Measurements from ENCODE around the gene NID1.

Gene NID1, protein sequence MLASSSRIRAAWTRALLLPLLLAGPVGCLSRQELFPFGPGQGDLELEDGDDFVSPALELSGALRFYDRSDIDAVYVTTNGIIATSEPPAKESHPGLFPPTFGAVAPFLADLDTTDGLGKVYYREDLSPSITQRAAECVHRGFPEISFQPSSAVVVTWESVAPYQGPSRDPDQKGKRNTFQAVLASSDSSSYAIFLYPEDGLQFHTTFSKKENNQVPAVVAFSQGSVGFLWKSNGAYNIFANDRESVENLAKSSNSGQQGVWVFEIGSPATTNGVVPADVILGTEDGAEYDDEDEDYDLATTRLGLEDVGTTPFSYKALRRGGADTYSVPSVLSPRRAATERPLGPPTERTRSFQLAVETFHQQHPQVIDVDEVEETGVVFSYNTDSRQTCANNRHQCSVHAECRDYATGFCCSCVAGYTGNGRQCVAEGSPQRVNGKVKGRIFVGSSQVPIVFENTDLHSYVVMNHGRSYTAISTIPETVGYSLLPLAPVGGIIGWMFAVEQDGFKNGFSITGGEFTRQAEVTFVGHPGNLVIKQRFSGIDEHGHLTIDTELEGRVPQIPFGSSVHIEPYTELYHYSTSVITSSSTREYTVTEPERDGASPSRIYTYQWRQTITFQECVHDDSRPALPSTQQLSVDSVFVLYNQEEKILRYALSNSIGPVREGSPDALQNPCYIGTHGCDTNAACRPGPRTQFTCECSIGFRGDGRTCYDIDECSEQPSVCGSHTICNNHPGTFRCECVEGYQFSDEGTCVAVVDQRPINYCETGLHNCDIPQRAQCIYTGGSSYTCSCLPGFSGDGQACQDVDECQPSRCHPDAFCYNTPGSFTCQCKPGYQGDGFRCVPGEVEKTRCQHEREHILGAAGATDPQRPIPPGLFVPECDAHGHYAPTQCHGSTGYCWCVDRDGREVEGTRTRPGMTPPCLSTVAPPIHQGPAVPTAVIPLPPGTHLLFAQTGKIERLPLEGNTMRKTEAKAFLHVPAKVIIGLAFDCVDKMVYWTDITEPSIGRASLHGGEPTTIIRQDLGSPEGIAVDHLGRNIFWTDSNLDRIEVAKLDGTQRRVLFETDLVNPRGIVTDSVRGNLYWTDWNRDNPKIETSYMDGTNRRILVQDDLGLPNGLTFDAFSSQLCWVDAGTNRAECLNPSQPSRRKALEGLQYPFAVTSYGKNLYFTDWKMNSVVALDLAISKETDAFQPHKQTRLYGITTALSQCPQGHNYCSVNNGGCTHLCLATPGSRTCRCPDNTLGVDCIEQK

DNA sequence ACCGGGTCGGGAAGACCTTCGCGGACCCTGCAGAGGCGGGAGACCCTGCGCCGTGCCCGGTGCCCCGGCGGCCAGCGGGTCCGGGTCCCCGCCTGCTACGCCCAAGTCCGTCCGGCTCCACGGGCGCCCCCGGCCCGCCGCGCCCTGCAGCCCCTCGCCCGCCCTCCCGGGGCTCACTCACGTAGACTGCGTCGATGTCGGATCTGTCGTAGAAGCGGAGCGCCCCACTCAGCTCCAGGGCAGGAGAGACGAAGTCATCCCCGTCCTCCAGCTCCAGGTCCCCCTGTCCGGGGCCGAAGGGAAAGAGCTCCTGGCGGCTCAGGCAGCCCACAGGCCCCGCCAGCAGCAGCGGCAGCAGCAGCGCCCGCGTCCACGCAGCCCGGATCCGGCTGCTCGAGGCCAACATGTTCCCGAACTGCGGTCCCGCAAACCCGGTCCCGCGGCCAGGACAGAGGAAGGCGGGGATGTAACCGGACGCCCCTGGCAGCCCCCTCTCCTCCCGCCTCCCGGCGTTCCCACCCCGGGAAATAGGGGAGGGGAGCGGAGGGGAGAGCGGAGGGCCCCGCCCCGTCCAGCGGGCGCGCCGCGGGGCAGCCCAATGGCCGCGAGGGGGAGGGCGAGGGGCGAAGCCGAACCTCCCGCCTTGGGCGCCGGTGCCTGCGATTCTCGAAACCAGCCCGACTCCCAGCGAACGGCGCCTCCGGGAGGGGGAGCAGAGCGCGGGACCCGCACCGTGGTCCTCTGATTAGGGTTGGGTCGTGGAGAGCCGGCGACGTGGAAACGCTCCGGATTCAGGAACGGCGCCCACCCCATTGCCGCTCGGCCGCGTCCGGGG is at the start of gene NID1:
Gene NID1, minus strand, starts transcription at position 417 of the 835 bp plus-strand sequence. Its CDS starts 11 bp downstream, at position 406.
- H3K4me3 ChIP-seq (ENCODE audit: low read depth, low read length): peak within 1 kb of the TSS; percentile 83
- TF ChIP-seq, protein P1, sequence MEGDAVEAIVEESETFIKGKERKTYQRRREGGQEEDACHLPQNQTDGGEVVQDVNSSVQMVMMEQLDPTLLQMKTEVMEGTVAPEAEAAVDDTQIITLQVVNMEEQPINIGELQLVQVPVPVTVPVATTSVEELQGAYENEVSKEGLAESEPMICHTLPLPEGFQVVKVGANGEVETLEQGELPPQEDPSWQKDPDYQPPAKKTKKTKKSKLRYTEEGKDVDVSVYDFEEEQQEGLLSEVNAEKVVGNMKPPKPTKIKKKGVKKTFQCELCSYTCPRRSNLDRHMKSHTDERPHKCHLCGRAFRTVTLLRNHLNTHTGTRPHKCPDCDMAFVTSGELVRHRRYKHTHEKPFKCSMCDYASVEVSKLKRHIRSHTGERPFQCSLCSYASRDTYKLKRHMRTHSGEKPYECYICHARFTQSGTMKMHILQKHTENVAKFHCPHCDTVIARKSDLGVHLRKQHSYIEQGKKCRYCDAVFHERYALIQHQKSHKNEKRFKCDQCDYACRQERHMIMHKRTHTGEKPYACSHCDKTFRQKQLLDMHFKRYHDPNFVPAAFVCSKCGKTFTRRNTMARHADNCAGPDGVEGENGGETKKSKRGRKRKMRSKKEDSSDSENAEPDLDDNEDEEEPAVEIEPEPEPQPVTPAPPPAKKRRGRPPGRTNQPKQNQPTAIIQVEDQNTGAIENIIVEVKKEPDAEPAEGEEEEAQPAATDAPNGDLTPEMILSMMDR (IDR thresholded peaks at IDR 0.05; ENCODE audit: low read depth, low read length): 0 out of 2 replicates have a peak, but pooled peaks have one; percentile 31

DNA sequence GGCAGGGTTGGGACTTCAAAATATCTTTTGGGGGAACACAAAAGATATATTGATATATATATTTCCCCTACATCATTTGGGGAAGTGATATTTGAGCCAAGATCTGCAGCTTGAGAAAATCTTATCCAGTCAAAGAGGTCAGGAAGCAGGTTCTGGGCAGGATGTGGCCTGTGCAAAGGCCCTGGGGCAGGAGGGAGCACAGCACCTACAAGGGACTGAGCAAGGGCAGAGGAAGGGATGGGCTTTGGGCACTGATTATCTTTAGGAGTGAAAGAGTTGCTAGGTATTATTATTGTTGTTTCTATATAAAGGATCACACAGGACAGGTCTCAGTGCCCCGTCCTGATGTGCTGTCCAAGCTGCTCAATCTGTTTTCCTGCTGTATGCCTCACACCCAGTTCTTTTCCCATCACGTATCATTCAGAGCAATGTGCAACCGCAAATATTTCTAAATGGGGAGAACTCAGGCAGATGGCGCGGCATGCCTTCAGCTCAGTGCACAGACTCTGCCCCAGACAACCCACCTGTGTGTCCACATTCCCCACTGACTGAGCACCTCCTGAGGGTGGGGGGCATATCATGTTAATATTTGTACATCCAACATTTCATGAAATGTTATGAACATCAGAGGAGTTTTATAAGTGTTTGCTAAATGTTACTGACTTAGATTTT is 49.3 kb upstream of the NID1 start:
- TF ChIP-seq, protein P1 (IDR thresholded peaks at IDR 0.05; ENCODE audit: low read depth, low read length): no peak
- H3K4me3 ChIP-seq (ENCODE audit: low read depth, low read length): no peak overlapping the region

DNA sequence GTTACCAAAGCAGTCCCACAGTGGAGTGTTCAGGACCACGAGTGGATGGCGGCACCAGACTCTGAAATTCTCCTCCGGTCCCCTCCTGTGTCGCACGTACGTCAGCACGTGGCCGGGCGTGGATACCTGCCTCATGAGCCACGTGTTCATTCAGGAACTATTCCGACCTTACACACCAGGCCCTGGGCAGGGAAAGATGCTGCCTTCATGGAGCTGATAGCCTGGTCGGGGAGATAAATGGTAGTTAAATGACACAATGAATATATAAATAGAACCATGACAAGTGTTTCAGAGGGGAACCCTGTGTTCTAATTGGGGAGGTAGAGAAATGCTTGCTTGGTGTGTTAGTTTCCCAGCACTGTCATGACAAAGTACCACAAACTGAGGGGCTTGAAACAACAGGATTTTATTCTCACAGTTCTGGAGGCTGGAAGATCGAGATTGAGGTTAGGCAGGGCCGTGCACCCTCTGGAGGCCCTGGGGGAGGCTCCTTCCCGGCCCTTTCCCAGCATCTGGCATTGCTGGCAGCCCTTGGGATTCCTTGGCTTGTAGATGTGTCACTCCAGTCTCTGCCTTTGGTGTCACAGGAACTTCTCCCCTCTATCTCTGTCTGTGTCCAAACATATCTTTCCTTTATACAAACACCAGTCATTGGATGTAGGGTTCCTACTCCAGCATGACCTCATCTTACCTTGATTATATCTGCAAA is 48.6 kb upstream of the NID1 start:
- TF ChIP-seq, protein P1 (IDR thresholded peaks at IDR 0.05; ENCODE audit: low read depth, low read length): no peak
- H3K4me3 ChIP-seq (ENCODE audit: low read depth, low read length): no peak overlapping the region

DNA sequence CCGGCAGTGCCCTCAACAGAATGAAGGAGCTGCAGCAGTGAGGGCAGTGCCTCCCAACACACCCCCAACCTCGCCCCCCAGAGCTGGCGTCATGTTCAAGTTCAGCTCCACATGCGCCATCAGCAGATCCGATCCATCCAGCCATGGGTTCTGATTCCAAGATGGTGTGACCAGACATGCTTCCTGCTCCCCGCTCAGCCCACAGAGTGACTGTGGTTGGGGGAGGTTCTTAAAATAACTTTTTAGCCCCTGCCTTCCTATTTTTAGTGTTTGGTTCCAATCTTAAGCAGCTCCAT is 47.4 kb upstream of the NID1 start:
- no peak overlapping the region for H3K4me3 ChIP-seq (ENCODE audit: low read depth, low read length)
- TF ChIP-seq, protein P1 (IDR thresholded peaks at IDR 0.05; ENCODE audit: low read depth, low read length): no peak

DNA sequence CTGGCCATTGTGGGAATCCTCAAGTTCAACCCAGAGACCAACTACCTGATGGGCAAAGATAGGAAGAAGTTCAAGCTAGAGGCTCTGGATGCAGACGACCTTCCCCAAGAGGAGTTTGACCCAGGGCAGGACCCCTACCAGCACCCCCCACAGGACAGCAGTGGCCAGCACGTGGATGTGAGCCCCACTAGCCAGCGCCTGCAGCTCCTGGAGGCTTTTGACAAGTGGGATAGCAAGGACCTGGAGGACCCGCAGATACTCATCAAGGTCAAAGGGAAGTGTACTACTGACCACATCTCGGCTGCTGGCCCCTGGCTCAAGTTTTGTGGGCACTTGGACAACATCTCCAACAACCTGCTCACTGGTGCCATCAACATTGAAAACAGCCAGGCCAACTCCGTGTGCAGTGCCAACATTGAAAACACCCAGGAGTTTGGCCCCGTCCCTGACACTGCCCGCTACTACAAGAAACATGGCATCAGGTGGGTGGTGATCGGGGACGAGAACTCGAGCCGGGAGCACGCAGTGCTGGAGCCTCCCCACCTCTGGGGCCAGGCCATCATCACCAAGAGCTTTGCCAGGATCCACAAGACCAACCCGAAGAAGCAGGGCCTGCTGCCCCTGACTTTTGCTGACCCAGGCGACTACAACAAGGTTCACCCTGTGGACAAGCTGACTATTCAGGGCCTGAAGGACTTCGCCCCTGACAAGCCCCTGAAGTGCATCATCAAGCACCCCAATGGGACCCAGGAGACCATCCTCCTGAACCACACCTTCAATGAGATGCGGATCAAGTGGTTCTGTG is 46.8 kb upstream of the NID1 start:
- TF ChIP-seq, protein P1 (IDR thresholded peaks at IDR 0.05; ENCODE audit: low read depth, low read length): no peak

More for the DNA sequence above, 46.8 kb upstream of the NID1 start:
- no peak overlapping the region for H3K4me3 ChIP-seq (ENCODE audit: low read depth, low read length)

All from WI38 (cell line).